MM.1S (cell line): ENCODE measurements around the gene RHOT1.

Experiments used
- EZH2 ChIP-seq: fragments of 300-600 bp; sonication (generic); optimal IDR thresholded peaks from 2 replicates; pipeline ENCODE3; 2017; ENCODE audit warnings: low read depth, mild to moderate bottlenecking, antibody characterized with exemption, low read length, mixed read lengths
- EZH2phosphoT487 ChIP-seq: fragments of 300-600 bp; sonication (generic); IDR thresholded peaks from 2 replicates; pipeline ENCODE4 v1.6.1; 2018; ENCODE audit warnings: antibody characterized with exemption, low read length
- TF ChIP-seq, protein P1 (sequence below): fragments of 300-600 bp; sonication (generic); IDR thresholded peaks from 2 replicates; pipeline ENCODE4 v1.5.1; 2016; ENCODE audit warnings: antibody characterized with exemption, low read length, mixed read lengths

GRCh38 chr17:32161506-32162365, 19.4 kb downstream of the RHOT1 start:
- TF ChIP-seq, protein P1, sequence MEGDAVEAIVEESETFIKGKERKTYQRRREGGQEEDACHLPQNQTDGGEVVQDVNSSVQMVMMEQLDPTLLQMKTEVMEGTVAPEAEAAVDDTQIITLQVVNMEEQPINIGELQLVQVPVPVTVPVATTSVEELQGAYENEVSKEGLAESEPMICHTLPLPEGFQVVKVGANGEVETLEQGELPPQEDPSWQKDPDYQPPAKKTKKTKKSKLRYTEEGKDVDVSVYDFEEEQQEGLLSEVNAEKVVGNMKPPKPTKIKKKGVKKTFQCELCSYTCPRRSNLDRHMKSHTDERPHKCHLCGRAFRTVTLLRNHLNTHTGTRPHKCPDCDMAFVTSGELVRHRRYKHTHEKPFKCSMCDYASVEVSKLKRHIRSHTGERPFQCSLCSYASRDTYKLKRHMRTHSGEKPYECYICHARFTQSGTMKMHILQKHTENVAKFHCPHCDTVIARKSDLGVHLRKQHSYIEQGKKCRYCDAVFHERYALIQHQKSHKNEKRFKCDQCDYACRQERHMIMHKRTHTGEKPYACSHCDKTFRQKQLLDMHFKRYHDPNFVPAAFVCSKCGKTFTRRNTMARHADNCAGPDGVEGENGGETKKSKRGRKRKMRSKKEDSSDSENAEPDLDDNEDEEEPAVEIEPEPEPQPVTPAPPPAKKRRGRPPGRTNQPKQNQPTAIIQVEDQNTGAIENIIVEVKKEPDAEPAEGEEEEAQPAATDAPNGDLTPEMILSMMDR: no peak
- no peak for TF ChIP-seq EZH2
- no peak for TF ChIP-seq EZH2phosphoT487
